K562 treated with DMSO at 1 percent for 12 hours (cell line): ENCODE results near the gene VPS54. TPM values are rescaled to one million over a fixed set of nuclear protein-coding genes. Genes with fewer than 3 reads are reported as not detected.

Experiments used
- total RNA-seq: library from RNA; unstranded; fragments of 300-600 nt; gene quantifications from 2 replicates; pipeline ENCODE4 v1.2.3, GENCODE V29; 2022; ENCODE audit not compliant: insufficient read depth

The VPS54 gene, protein sequence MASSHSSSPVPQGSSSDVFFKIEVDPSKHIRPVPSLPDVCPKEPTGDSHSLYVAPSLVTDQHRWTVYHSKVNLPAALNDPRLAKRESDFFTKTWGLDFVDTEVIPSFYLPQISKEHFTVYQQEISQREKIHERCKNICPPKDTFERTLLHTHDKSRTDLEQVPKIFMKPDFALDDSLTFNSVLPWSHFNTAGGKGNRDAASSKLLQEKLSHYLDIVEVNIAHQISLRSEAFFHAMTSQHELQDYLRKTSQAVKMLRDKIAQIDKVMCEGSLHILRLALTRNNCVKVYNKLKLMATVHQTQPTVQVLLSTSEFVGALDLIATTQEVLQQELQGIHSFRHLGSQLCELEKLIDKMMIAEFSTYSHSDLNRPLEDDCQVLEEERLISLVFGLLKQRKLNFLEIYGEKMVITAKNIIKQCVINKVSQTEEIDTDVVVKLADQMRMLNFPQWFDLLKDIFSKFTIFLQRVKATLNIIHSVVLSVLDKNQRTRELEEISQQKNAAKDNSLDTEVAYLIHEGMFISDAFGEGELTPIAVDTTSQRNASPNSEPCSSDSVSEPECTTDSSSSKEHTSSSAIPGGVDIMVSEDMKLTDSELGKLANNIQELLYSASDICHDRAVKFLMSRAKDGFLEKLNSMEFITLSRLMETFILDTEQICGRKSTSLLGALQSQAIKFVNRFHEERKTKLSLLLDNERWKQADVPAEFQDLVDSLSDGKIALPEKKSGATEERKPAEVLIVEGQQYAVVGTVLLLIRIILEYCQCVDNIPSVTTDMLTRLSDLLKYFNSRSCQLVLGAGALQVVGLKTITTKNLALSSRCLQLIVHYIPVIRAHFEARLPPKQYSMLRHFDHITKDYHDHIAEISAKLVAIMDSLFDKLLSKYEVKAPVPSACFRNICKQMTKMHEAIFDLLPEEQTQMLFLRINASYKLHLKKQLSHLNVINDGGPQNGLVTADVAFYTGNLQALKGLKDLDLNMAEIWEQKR
- total RNA-seq = 5.3 and 20.3 TPM in 2 replicates

DNA sequence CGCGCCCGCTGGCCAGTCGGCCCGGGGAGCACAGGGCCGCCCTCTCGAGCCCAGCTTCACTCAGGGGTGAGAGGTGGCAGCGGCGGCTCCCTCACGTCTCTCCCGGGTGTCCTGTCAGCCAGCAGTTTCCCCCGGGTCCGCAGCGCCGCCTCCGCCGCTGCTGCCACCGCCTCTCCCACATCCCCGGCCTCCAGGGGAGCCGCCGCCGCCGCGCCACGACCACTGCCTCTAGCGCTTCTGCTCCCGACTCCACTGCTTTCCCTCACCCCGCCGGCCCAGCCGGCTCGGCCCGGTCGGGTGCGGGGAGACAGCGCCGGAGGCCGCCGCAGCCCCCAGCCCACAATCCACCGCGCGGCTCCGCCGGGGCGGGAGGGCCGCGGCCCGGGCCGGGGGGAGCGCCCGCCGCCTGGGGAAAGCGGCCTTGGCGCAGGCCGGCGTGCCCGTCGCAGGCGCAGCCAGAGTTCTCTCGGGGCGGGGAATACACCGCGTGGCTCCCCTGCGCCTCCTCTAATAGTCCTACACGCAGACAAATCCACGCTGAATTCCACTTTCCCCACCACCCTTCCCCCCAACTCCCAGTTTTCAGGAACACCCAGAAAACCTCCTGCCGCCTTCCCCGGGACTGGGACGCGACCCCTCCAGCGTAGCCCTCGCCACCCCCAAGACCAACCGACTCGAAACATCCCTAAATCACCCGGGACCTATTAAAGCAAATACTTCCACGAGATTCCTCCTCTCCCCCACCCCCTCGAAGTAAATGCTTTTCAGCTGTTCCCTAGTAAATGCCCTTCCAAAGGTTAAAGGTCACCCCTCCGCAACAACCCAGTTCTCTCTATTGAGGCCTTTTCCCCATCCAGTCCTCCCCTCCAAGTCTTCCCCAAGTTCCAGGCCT, at the start of gene VPS54:
Gene VPS54 (minus strand): TSS at position 346 of the 892 bp plus-strand sequence. CDS start 35,429 bp downstream, outside the sequence.

Other genes with a start within 250 kb of the VPS54 start
- 63.7 and 90.8 TPM in 2 replicates for gene UGP2, start 177.5 kb downstream of the VPS54 start, total RNA-seq
- gene PELI1, start 125.0 kb upstream of the VPS54 start, total RNA-seq = 6.8 and 21.6 TPM in 2 replicates